ENCODE results near the gene NFAT5. TPM values are rescaled to one million over a fixed set of nuclear protein-coding genes. Genes with fewer than 3 reads are reported as not detected.

Gene NFAT5
- total RNA-seq, 2 experiments from 2014 or later, result 36.0 to 37.8 TPM

DNA sequence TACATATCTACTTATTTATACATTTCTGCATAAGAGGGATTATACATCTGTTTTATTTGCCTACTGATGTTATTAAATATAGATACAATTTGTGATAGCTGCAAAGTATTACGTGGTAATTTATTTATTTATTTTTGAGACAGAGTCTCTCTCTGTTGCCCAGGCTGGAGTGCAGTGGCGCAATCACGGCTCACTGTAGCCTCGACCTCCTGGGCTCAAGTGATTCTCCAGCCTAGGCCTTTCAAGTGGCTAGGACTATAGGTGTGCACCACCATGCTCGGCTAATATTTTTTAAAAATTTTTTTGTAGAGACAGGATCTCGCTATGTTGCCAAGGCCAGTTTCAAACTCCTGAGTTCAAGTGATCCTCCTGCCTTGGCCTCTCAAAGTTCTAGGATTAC is 35.5 kb downstream of the NFAT5 start:
- intact Hi-C loops (cut with micrococcal nuclease), result no loop called here
- Mint-ChIP-seq H3K4me3 (no peak overlapping the region), H3K9me3 (no peaks in the 10 kb centered on the region), H3K36me3 (ENCODE audit: low read depth) (peaks cover 23% of the 10 kb centered on the region), H3K4me1 (ENCODE audit: low read depth) (peaks cover 28% of the 10 kb centered on the region), H3K27me3 (no peaks in the 10 kb centered on the region), H3K27ac (no peak overlapping the region)
- no peak for DNase-seq
- POLR2A ChIA-PET, result interaction anchor here (0.8 kb wide), 1 partner anchor 9 kb away, joined by 3 read pairs; no protein-coding TSS in a partner anchor
- CTCF ChIA-PET, result no interaction called here
- no peak for ATAC-seq
- TF ChIP-seq CTCF (IDR thresholded peaks at IDR 0.05), result no peak

DNA sequence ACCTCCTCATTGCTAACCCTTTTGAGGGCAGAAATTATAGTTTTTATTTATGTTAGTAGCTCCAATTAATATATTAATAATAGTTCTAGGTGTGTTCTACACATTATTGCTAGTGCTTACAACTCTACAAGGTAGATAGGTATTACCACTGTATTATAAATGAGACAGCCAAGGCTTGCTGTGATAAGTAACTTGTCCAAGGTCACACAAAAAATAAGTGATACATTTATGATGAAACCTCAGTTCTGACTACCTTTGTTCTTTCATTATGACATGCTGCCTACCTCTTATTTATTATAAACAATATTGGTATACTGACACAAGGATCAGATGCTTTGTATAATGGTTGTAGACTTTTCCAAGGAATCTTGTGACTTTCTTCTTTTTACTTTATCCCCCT is 41.2 kb downstream of the NFAT5 start:
- Mint-ChIP-seq H3K4me1 (ENCODE audit: low read depth) (peaks cover 46% of the 10 kb centered on the region), H3K4me3 (peak overlapping the region; percentile 57), H3K36me3 (ENCODE audit: low read depth) (peaks cover 38% of the 10 kb centered on the region), H3K9me3 (no peaks in the 10 kb centered on the region), H3K27ac (peak overlapping the region; percentile 89), H3K27me3 (no peaks in the 10 kb centered on the region)
- intact Hi-C loops (cut with micrococcal nuclease), result no loop called here
- DNase-seq, result no peak
- TF ChIP-seq CTCF (IDR thresholded peaks at IDR 0.05), result no peak
- ATAC-seq, result peak; percentile 68
- ChIA-PET POLR2A (interaction anchor here (1.0 kb wide), 1 partner anchor 16 kb away, joined by 3 read pairs; no protein-coding TSS in a partner anchor), CTCF (interaction anchor here (1.6 kb wide), 1 partner anchor 211 kb away, joined by 6 read pairs; no protein-coding TSS in a partner anchor)

DNA sequence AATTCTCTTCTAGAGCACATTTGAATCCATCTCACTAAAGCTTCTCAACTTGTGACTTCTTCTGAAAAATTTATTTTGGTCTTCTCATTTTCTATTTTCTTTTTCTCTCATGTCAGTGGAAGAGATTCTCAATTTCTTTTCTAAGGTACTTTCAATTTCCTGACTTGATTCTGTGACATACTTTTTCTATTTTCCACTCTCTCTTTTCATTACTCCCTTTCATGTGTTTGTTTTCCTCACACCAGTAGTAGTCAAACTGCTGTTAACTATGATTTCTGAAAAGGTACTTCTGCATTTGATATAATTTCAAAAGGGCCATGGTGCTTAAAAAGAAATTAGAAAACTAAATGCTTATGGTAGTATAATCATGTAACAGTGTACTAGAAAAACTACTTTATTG is 41.9 kb downstream of the NFAT5 start:
- POLR2A ChIA-PET, result interaction anchor here (1.0 kb wide), 1 partner anchor 87 kb away, joined by 3 read pairs; no protein-coding TSS in a partner anchor
- peaks cover 53% of the 10 kb centered on the region for H3K4me1 Mint-ChIP-seq (ENCODE audit: low read depth)
- intact Hi-C loops (cut with micrococcal nuclease), result no loop called here

DNA sequence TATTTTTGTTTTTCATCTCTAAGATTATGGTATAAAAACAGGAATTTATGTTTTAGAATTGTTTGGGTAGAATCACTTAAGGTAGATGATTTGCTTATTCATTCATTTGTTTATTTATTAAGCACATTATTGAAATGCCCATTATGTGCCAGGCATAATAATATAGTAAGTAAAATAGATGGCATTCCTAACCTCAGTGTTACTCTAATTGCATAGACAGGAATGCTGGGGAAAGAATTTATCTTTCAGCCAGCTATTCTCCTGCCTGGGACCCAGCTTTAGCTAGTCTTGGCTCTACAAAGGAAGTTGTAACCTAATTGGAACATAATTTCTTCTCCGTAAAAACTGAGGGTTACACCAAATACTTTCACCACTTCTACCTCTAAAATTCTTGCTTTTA is 44.6 kb downstream of the NFAT5 start:
- Mint-ChIP-seq H3K27me3 (no peaks in the 10 kb centered on the region), H3K9me3 (no peaks in the 10 kb centered on the region), H3K27ac (no peak overlapping the region), H3K36me3 (ENCODE audit: low read depth) (peaks cover 29% of the 10 kb centered on the region), H3K4me3 (no peak overlapping the region), H3K4me1 (ENCODE audit: low read depth) (peaks cover 69% of the 10 kb centered on the region)
- no peak for TF ChIP-seq CTCF (IDR thresholded peaks at IDR 0.05)
- intact Hi-C loops (cut with micrococcal nuclease), result no loop called here
- ATAC-seq (no peak), DNase-seq (no peak)
- ChIA-PET POLR2A (no interaction called here), CTCF (interaction anchor here (2.2 kb wide), 1 partner anchor 214 kb away, joined by 7 read pairs; no protein-coding TSS in a partner anchor)

More for the DNA sequence above, 41.9 kb downstream of the NFAT5 start:
- peak overlapping the region; percentile 57 for H3K4me3 Mint-ChIP-seq
- H3K9me3 Mint-ChIP-seq, result no peaks in the 10 kb centered on the region
- no peak for TF ChIP-seq CTCF (IDR thresholded peaks at IDR 0.05)
- CTCF ChIA-PET, result no interaction called here
- ATAC-seq, result peak; percentile 49
- peak overlapping the region; percentile 89 for H3K27ac Mint-ChIP-seq
- no peak for DNase-seq
- H3K27me3 Mint-ChIP-seq, result no peaks in the 10 kb centered on the region
- peaks cover 38% of the 10 kb centered on the region for H3K36me3 Mint-ChIP-seq (ENCODE audit: low read depth)

DNA sequence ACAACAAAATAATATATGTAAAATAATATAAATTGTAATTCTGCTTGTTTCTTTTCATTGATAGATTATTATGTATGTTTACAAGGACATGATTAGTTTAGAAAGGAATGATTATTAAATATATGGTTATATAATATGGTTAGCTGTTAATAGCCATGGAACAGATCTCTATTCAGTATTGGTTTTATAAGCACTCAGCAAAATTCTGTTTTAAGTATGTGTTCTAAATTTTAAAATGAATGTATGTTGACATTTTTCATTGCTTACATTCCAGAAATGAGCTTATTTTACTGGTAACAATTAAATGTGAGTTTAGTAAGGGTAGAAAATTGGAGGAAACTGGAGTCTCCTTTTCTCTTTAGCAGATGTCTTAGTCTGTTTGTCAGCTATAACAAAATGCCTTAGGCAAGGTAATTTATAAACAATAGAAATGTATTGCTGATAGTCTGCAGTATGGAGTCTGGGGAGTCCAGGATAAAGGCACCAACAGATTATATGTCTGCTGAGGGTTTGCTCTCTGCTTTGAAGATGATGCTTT is 45.4 kb downstream of the NFAT5 start:
- Mint-ChIP-seq H3K27ac (peak overlapping the region; percentile 37), H3K4me3 (no peak overlapping the region), H3K36me3 (ENCODE audit: low read depth) (peaks cover 32% of the 10 kb centered on the region), H3K27me3 (no peaks in the 10 kb centered on the region), H3K4me1 (ENCODE audit: low read depth) (peaks cover 70% of the 10 kb centered on the region), H3K9me3 (no peaks in the 10 kb centered on the region)
- DNase-seq, result no peak
- CTCF ChIA-PET, result interaction anchor here (1.4 to 2.2 kb wide), 2 partner anchors 42 to 215 kb away, joined by 3 to 7 read pairs; no protein-coding TSS in a partner anchor
- TF ChIP-seq CTCF (IDR thresholded peaks at IDR 0.05), result no peak
- intact Hi-C loops (cut with micrococcal nuclease), result no loop called here
- no peak for ATAC-seq
- POLR2A ChIA-PET, result no interaction called here
